HepG2 (cell line): Measurements from ENCODE around the gene REG1B.

ENCODE experiments used
- CC2D1A ChIP-seq: sonication (generic); formaldehyde crosslinking; IDR thresholded peaks from 2 replicates; pipeline ENCODE4 v1.8.1; 2023; ENCODE audit warnings: mild to moderate bottlenecking, missing genetic modification reagents
- HDAC2 ChIP-seq: sonication (generic); formaldehyde crosslinking; IDR thresholded peaks from 2 replicates; pipeline ENCODE4 v1.4.0; 2020; ENCODE audit warnings: missing genetic modification reagents
- HNRNPH1 ChIP-seq: fragments of 200-400 bp; formaldehyde crosslinking; optimal IDR thresholded peaks from 2 replicates; pipeline ENCODE3; 2017; ENCODE audit warnings: mild to moderate bottlenecking, low read depth, low read length
- PCBP2 ChIP-seq: fragments of 200-400 bp; formaldehyde crosslinking; optimal IDR thresholded peaks from 2 replicates; pipeline ENCODE3; 2018; ENCODE audit warnings: low read length, low read depth; ENCODE audit not compliant: poor library complexity, severe bottlenecking

DNA sequence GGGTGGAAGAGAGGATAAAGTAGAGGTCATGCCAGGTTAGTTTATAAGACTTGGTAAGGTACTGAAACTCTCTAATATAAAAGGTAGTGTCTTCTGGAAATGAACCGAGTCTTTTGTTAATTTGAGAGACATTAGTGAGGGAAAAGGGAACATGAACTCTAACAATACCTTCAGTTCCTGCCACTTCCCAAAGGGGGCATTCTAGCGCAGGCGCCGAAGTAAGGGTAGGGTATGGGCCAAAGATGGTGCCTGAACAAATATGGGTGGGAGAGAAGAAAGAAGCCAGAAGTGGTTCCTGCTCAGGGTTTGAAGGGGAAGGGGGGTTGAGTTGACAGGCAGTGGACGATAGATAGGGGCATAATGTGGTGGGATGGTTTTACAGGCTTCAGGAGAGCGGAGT lies 10.1 kb upstream of the REG1B start:
- TF ChIP-seq HNRNPH1, result no peak
- no peak for TF ChIP-seq CC2D1A (CRISPR knock-in tag)
- TF ChIP-seq PCBP2, result no peak
- TF ChIP-seq HDAC2, result no peak
